HG03060 (cell line): ENCODE measurements around the gene CISTR.

Experiments used
- ATAC-seq: cut with Tn5 transposase; IDR thresholded peaks from one replicate; pipeline ENCODE4 v1.9.1; 2021; ENCODE audit warnings: low read depth, moderate number of reproducible peaks; ENCODE audit not compliant: unreplicated experiment

CISTR gene

GRCh38 chr12:53746592-53747092 is 5.1 kb downstream of the CISTR start:
- ATAC-seq, result no peak

GRCh38 chr12:53744751-53745150 is 7.0 kb downstream of the CISTR start:
- no peak for ATAC-seq

- no peak for ATAC-seq
Measured at GRCh38 chr12:53744130-53744441, 7.7 kb downstream of the CISTR start.

- no peak for ATAC-seq
Measured at GRCh38 chr12:53743266-53744129, 8.3 kb downstream of the CISTR start.

- no peak for ATAC-seq
Measured at GRCh38 chr12:53740130-53740491, 11.7 kb downstream of the CISTR start.

- ATAC-seq, result no peak
Measured at GRCh38 chr12:53739214-53740129, 12.3 kb downstream of the CISTR start.

GRCh38 chr12:53738406-53739213 is 13.2 kb downstream of the CISTR start:
- no peak for ATAC-seq

GRCh38 chr12:53737951-53738405 is 13.8 kb downstream of the CISTR start:
- no peak for ATAC-seq

- ATAC-seq, result no peak
Measured at GRCh38 chr12:53737093-53737808, 14.5 kb downstream of the CISTR start.

- ATAC-seq, result no peak
Measured at GRCh38 chr12:53736592-53736991, 15.2 kb downstream of the CISTR start.

GRCh38 chr12:53735556-53735955 is 16.2 kb downstream of the CISTR start:
- no peak for ATAC-seq

- no peak for ATAC-seq
Measured at GRCh38 chr12:53734425-53734824, 17.4 kb downstream of the CISTR start.

- ATAC-seq, result no peak
Measured at GRCh38 chr12:53733807-53734200, 18.0 kb downstream of the CISTR start.

- no peak for ATAC-seq
Measured at GRCh38 chr12:53733051-53733806, 18.6 kb downstream of the CISTR start.

- no peak for ATAC-seq
Measured at GRCh38 chr12:53729644-53730043, 22.1 kb downstream of the CISTR start.

GRCh38 chr12:53728206-53728605 is 23.6 kb downstream of the CISTR start:
- no peak for ATAC-seq

- ATAC-seq, result peak; percentile 95
Measured at GRCh38 chr12:53727310-53728041, 24.3 kb downstream of the CISTR start, which contains the start of gene CALCOCO1. CALCOCO1 (minus strand) TSS chr12:53727452; CDS start chr12:53725242, 2,210 bp downstream.

GRCh38 chr12:53726946-53727309 is 24.9 kb downstream of the CISTR start:
- ATAC-seq, result no peak
